ENCODE data around the gene RAC3.

DNA sequence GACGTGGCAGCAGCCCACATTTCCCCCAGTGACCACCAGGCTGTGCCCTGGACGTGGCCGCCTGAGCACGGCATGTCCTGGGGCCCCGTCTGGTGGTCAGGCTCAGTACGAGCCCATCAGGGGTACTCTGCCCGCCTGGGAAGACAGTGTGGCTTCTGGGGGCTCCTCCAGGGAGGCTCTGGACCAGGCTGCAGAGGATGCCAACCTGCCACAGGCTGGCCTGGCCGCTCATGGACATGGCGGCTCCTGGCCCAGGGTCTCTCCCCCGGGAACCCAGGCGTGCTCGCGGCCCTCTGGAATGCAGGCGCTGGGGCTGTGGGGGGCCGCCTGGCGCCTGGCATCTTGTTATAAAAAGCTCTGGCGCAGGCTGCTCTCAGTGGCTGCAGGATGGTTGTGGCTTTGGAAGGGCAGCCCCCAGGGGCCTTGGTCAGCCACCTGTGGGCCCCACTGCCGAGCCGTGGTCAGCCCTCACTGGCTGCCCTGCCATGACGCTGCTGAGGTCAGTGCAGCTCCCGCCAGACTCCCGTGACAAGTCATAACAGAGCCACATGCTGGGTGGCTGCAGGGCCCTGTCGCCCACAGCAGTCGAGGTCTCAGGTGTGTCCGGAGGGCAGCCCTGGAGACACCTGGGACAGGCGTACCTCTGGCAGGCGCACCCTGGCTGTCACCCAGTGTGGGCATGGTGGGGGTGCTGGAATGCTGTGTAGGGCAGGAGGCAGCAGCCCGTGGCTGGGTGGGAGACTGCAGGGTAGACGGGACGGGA is 23.8 kb upstream of the RAC3 start:
- TF ChIP-seq SUZ12 (IDR thresholded peaks at IDR 0.05; ENCODE audit: extremely low read depth, insufficient read depth, insufficient read length) (no peak), ZNF274 (IDR thresholded peaks at IDR 0.05; ENCODE audit: low read depth, low read length) (no peak)
